ENCODE results near the gene RINT1. TPM values are rescaled to one million over a fixed set of nuclear protein-coding genes. Genes with fewer than 3 reads are reported as not detected.

RINT1 gene
- total and polyA plus RNA-seq, 2 of the 13 experiments (the other 11 are each of a cell fraction or from before 2014, with no cell fraction given), result 14.7 to 19.3 TPM

- no peak for TF ChIP-seq ZNF607 (CRISPR knock-in tag; IDR thresholded peaks at IDR 0.05; ENCODE audit: borderline replicate concordance)
- peak; percentile 47; the same call in 1 of the 2 replicates for TF ChIP-seq ZNF292 (CRISPR knock-in tag; IDR thresholded peaks at IDR 0.05; ENCODE audit: borderline replicate concordance, low read depth)
- no peak for TF ChIP-seq ZNF580 (CRISPR knock-in tag; IDR thresholded peaks at IDR 0.05; ENCODE audit: borderline replicate concordance, low read depth)
- peak; percentile 47; the same call in 1 of the 2 replicates for TF ChIP-seq MEF2D (CRISPR knock-in tag; IDR thresholded peaks at IDR 0.05)
- TF ChIP-seq ATF5 (CRISPR knock-in tag; IDR thresholded peaks at IDR 0.05; ENCODE audit: low read depth), result no peak
- TF ChIP-seq TAF1 (CRISPR knock-in tag; IDR thresholded peaks at IDR 0.05), result peak; percentile 33
- no peak for TF ChIP-seq KLF9 (CRISPR knock-in tag; IDR thresholded peaks at IDR 0.05; ENCODE audit: low read depth)
- no peak for TF ChIP-seq DMTF1 (CRISPR knock-in tag; IDR thresholded peaks at IDR 0.05)
- 0 out of 2 replicates have a peak, but pooled peaks have one; percentile 7 for TF ChIP-seq ZNF441 (CRISPR knock-in tag; IDR thresholded peaks at IDR 0.05; ENCODE audit: borderline replicate concordance)
- no peak for TF ChIP-seq ZNF841 (CRISPR knock-in tag; IDR thresholded peaks at IDR 0.05; ENCODE audit: borderline replicate concordance)
- no peak for TF ChIP-seq KAT7 (CRISPR knock-in tag; IDR thresholded peaks at IDR 0.05; ENCODE audit: borderline replicate concordance)
- no peak for TF ChIP-seq ERF (CRISPR knock-in tag; IDR thresholded peaks at IDR 0.05)
- TF ChIP-seq ATF6 (CRISPR knock-in tag; conservative IDR thresholded peaks at IDR 0.05), result no peak
- no peak for TF ChIP-seq ZNF496 (CRISPR knock-in tag; IDR thresholded peaks at IDR 0.05; ENCODE audit: insufficient replicate concordance)
- TF ChIP-seq RFX5 (IDR thresholded peaks at IDR 0.05; ENCODE audit: low read depth, low read length), result no peak
- TF ChIP-seq ZNF501 (CRISPR knock-in tag; IDR thresholded peaks at IDR 0.05), result no peak; the same call in 1 of the 2 replicates
- no peak for TF ChIP-seq BCL6 (CRISPR knock-in tag; IDR thresholded peaks at IDR 0.05)
- TF ChIP-seq ZNF609 (CRISPR knock-in tag; IDR thresholded peaks at IDR 0.05; ENCODE audit: borderline replicate concordance), result no peak
These were observed 10.8 kb upstream of the RINT1 start (continued) for GRCh38 chr7:105521027-105521716.
